Upper lobe of left lung (tissue), 4 donors: Measurements from ENCODE around the gene NAA16.

ENCODE experiments used
- POLR2A ChIP-seq, 4 donors: fragments of 450-650 bp; IDR thresholded peaks; one replicate each; pipeline ENCODE4 v1.5.1; 2016 to 2017; ENCODE audit warnings: antibody characterized with exemption in 4 of 4, mild to moderate bottlenecking in 2 of 4
- TF ChIP-seq, protein P1 (sequence below), 6 experiments: fragments of 450-650 bp in 4 of 6; fragments of 200-600 bp in 2 of 6; sonication (generic) in 2 of 6; IDR thresholded peaks; one replicate each; pipeline ENCODE4 v1.5.1; 2016 to 2019; ENCODE audit warnings: antibody characterized with exemption in 6 of 6

- TF ChIP-seq POLR2A (IDR thresholded peaks at IDR 0.05) = no peak
- TF ChIP-seq, protein P1, sequence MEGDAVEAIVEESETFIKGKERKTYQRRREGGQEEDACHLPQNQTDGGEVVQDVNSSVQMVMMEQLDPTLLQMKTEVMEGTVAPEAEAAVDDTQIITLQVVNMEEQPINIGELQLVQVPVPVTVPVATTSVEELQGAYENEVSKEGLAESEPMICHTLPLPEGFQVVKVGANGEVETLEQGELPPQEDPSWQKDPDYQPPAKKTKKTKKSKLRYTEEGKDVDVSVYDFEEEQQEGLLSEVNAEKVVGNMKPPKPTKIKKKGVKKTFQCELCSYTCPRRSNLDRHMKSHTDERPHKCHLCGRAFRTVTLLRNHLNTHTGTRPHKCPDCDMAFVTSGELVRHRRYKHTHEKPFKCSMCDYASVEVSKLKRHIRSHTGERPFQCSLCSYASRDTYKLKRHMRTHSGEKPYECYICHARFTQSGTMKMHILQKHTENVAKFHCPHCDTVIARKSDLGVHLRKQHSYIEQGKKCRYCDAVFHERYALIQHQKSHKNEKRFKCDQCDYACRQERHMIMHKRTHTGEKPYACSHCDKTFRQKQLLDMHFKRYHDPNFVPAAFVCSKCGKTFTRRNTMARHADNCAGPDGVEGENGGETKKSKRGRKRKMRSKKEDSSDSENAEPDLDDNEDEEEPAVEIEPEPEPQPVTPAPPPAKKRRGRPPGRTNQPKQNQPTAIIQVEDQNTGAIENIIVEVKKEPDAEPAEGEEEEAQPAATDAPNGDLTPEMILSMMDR (IDR thresholded peaks at IDR 0.05) = no peak
Measured at GRCh38 chr13:41325752-41326151, 14.7 kb downstream of the NAA16 start.
